GM23338 (cell line): ENCODE results near the gene AFF3.

ENCODE experiments used
- CTCF ChIP-seq, 2 experiments: fragments of 200-600 bp in 1 of 2; sonication (generic) in 1 of 2; conservative IDR thresholded peaks; 2 replicates each; pipeline versions ENCODE4 v1.5.1 to v1.6.1; 2016 to 2017; ENCODE audit warnings: antibody characterized with exemption in 2 of 2, low read depth in 2 of 2, mild to moderate bottlenecking in 2 of 2, moderate library complexity in 1 of 2
- ETS1 ChIP-seq: IDR thresholded peaks from 2 replicates; pipeline ENCODE4 v1.6.1; 2016; ENCODE audit warnings: antibody characterized with exemption
- EZH2 ChIP-seq: fragments of 200-600 bp; sonication (generic); IDR thresholded peaks from one replicate; pipeline ENCODE4 v1.8.0; 2017; ENCODE audit warnings: antibody characterized with exemption, mild to moderate bottlenecking, low read depth; ENCODE audit not compliant: unreplicated experiment
- EZH2phosphoT487 ChIP-seq: fragments of 200-600 bp; sonication (generic); IDR thresholded peaks from one replicate; pipeline ENCODE4 v1.8.1; 2018; ENCODE audit warnings: antibody characterized with exemption; ENCODE audit not compliant: unreplicated experiment
- REST ChIP-seq: IDR thresholded peaks from one replicate; pipeline ENCODE4 v1.6.1; 2018; ENCODE audit warnings: antibody characterized with exemption; ENCODE audit not compliant: unreplicated experiment
- ZNF462 ChIP-seq: fragments of 250-450 bp; sonication (Bioruptor Pico); IDR thresholded peaks from 2 replicates; pipeline ENCODE4 v1.5.0; 2020; ENCODE audit warnings: mild to moderate bottlenecking, moderate library complexity

- TF ChIP-seq CTCF (conservative IDR thresholded peaks at IDR 0.05; ENCODE audit: low read depth in 2 of 2) (no peak), REST (no peak), EZH2phosphoT487 (no peak), EZH2 (no peak), ETS1 (no peak), ZNF462 (CRISPR knock-in tag) (no peak)
Observed at GRCh38 chr2:99648178-99648844, 494.1 kb downstream of the AFF3 start.
